Activated T-cell treated with anti-CD3 and anti-CD28 coated beads, Interleukin-2, amount 50 U/mL, for 1 hour (primary cell): Measurements from ENCODE around the gene RACK1.

Experiments used
- DNase-seq: peaks from one replicate; pipeline ENCODE4 v3.0.0-alpha.2; 2020

RACK1 gene

GRCh38 chr5:181259283-181259682 is 15.6 kb upstream of the RACK1 start:
- no peak for DNase-seq

GRCh38 chr5:181258576-181258975 is 14.9 kb upstream of the RACK1 start:
- DNase-seq: no peak

GRCh38 chr5:181255836-181256578 is 12.3 kb upstream of the RACK1 start:
- no peak for DNase-seq

DNA sequence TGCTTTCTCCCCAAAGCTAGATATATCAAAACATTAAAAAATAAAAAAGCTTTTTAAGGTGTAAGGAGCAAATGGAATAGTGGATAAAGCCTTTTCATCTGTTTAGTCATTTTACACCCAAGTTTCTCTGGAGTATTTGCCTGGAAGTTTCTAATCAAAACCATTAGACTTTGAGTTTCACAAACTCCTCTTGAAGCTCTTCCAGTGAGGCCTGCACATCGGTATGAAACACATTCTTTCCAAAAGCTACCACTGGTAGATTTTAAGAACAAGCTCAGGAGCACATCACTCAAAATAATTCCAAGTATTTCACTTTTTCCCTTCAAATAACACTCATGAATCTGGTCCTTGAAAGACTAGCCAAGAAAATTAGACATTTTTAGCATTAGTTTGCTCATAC is 11.6 kb upstream of the RACK1 start:
- DNase-seq: no peak

GRCh38 chr5:181248277-181248676 is 4.6 kb upstream of the RACK1 start:
- DNase-seq: no peak

- DNase-seq: peak; percentile 74
Measured at GRCh38 chr5:181246276-181247049, 2.8 kb upstream of the RACK1 start.

- no peak for DNase-seq
Measured at GRCh38 chr5:181245427-181246275, 1.9 kb upstream of the RACK1 start.

DNA sequence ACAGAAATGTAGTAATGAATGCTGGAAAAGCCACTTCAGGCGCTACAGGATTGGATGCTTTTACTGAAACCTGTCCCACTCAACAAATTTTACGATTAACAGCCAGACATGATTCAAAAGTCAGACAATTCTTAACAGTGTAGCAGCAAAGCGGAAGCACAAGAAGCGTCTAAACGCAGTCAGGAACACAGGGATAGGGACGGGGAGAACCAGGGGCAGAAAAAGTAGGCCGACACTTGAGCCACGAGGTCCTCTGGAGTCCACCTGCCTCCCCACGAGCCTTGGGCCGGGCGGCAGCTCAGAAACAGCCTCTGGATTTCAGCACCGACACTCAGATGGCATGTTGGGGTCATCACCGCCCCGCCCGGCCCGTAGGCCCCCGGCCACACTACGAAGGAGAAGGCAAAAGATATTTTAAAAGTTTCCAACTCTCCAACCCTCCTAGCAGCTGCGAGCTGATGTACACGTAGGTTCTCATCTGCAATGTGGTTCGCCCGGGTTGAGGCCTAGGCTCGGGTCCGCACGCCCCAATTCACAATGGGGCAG is 615 bp downstream of the RACK1 start:
- DNase-seq: no peak

- DNase-seq: no peak
Measured at GRCh38 chr5:181242031-181242451, 1.7 kb downstream of the RACK1 start.

GRCh38 chr5:181241393-181241975 is 2.2 kb downstream of the RACK1 start:
- no peak for DNase-seq

DNA sequence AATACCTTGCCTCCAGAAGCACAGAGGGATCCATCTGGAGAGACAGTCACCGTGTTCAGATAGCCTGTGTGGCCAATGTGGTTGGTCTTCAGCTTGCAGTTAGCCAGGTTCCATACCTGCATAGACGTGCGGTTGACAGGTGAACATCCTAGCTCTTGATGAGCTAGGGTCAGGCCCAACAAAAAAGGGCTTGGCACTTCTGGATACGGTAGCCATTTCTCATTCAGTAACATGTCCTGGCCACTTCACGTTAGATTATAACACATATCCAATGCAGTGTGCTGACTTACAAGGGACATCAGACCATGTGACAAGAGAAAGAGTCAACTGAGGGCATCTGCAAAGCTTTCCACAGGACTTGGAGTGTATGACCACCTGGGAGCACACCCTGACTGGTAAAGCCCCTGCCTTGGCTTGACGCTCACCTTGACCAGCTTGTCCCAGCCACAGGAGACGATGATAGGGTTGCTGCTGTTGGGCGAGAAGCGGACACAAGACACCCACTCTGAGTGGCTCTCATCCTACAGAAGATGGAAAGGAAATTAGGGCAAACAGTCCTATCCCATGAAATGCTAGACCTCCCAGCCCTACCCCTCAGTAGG is 4.5 kb downstream of the RACK1 start:
- no peak for DNase-seq

DNA sequence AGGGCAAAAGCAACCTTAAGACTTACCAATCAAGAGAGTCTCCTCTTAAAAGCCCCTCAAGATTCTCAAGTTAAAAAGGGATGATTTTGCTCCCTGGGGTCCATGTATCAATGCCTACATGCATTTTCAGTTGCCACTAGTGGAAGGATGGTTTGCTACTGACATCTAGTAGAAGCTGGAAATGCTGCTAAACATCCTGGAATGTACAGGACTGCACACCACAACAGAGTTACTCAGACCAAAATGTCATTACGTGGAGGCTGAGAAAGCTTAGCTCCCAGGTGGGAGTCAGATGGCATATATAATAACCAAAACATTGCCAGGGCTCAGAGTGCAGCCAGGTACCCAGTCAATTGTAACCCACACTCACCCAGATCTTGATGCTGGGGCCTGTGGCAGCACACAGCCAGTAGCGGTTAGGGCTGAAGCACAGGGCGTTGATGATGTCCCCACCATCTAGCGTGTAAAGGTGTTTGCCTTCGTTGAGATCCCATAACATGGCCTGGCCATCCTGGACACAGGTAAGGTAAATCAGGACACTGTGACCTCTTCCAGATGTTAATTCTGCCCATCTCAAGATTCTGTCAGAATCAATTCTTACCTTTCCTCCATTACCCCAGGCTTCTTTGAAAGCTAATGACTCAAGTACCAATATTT is 5.8 kb downstream of the RACK1 start:
- DNase-seq: no peak

GRCh38 chr5:181236954-181237641 is 6.6 kb downstream of the RACK1 start:
- no peak for DNase-seq

DNA sequence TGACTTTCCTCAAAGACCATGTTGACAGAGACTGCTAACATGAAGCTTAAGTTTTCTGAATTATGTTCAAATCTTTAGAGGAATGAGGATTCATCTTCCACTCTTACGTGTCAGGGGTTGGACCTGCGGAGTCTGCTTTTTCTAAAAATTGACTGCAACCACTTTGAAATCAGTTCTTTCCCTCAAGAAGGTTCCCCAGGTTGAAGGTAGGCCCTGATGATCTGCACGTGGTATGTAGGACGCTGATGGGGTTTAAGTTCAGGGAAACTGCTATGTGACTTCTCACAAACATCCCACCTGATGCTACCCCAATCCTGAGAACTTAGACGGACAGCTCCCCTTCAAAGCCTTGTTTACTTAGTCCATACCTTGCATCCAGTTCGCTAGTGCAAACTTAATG is 7.2 kb downstream of the RACK1 start:
- DNase-seq: no peak

GRCh38 chr5:181235689-181236366 is 7.9 kb downstream of the RACK1 start:
- DNase-seq: no peak

DNA sequence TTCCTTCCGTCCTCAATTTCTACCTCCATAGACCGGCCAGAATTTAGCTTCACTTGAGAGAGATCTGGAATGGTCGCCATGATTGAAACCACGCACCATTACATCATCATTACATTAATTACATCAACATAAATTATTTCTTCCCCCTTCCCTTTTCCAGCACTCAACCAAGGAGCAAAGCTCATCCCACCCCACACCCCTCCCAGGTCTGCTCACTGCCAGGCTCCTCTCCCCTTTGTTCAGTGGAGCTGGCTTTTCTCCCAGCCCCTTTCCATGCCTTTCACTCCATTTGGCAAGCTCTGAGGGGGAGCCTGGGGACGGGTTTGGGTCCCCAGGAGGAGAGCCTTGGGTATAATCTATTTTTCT is 8.4 kb downstream of the RACK1 start:
- DNase-seq: no peak

DNA sequence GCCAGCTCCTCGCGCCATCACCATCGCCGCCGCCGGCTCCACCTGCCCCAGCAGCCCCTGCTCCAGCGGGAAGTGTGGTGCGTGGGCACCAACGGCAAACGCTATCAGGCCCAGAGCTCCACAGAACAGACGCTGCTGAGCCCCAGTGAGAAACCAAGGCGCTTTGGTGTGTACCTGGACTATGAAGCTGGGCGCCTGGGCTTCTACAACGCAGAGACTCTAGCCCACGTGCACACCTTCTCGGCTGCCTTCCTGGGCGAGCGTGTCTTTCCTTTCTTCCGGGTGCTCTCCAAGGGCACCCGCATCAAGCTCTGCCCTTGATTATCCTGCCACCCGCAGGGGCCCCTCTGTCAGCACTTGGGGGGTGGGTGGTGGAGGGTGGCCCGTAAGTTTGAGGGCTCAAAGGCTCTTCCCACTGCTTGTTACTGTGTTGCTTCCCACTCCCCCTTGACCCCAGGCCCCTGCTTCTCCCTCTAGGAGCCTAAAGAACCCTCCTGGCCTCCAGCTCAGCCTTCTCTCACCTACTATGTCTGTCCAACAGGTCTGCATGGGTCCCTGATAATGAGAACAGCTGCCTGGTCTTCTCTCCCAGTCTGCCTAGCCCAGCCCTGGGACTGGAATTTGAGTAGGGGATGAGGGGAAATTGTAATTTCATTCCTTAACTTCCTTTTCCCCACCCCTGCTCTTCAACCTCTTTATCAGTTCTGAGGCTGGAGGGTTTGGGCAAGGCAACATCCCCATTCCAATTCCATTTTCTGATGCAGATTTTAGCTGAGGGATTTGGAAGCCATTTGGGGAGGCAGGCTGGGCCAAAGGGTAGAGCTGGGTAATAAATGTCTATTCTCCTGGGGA is 9.0 kb downstream of the RACK1 start:
- DNase-seq: no peak

GRCh38 chr5:181233801-181234454 is 9.8 kb downstream of the RACK1 start:
- DNase-seq: no peak
